Measurements from ENCODE around the gene DNAJC1.
"Not testable (repeated sequence)": the region's sequence is repeated elsewhere in the genome, so short reads cannot be mapped to it uniquely, and the experiment has no call there.

The DNAJC1 gene

DNA sequence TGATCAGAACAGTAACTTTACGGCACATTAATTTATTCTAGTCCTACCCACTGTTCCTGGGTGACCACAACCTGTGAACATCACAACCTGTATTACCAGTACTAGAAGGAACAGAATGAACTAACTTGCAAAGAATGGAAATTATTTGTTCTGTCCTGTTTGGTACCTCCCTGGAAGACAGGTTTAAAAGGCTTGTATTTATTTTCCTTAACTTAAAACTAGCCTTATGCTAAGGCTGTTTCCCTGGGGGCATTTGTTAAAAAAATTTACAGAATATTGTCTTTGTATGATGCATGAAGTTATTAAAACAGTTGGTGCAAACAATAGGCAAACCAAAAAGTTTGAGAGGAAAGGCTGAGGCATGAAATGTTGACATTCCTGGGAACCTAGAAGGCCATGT, 132.7 kb downstream of the DNAJC1 start:
- H3K4me3 ChIP-seq (ENCODE audit: insufficient read depth, low read length, poor library complexity, severe bottlenecking), result no peak overlapping the region
- no peak overlapping the region for H2AFZ ChIP-seq (ENCODE audit: low read depth, low read length, severe bottlenecking)
- no peaks in the 10 kb centered on the region for H4K20me1 ChIP-seq (ENCODE audit: low read depth, low read length)
- H3F3A ChIP-seq (ENCODE audit: insufficient read depth), result no peaks in the 10 kb centered on the region
- no peak overlapping the region for H3K4me2 ChIP-seq (ENCODE audit: low read depth, low read length, poor library complexity, severe bottlenecking)
- no peaks in the 10 kb centered on the region for H3K36me3 ChIP-seq (ENCODE audit: low read length)
- H3K9me2 ChIP-seq (replicated peaks; ENCODE audit: insufficient read depth, low read length), result no peaks in the 10 kb centered on the region
- H3K9me3 ChIP-seq (ENCODE audit: insufficient read depth, low read length), result no peaks in the 10 kb centered on the region
- H3K27me3 ChIP-seq (ENCODE audit: low read length), result no peaks in the 10 kb centered on the region
- no peak for TF ChIP-seq EZH2phosphoT487 (conservative IDR thresholded peaks at IDR 0.05; ENCODE audit: low read length)
- TF ChIP-seq, protein P1, sequence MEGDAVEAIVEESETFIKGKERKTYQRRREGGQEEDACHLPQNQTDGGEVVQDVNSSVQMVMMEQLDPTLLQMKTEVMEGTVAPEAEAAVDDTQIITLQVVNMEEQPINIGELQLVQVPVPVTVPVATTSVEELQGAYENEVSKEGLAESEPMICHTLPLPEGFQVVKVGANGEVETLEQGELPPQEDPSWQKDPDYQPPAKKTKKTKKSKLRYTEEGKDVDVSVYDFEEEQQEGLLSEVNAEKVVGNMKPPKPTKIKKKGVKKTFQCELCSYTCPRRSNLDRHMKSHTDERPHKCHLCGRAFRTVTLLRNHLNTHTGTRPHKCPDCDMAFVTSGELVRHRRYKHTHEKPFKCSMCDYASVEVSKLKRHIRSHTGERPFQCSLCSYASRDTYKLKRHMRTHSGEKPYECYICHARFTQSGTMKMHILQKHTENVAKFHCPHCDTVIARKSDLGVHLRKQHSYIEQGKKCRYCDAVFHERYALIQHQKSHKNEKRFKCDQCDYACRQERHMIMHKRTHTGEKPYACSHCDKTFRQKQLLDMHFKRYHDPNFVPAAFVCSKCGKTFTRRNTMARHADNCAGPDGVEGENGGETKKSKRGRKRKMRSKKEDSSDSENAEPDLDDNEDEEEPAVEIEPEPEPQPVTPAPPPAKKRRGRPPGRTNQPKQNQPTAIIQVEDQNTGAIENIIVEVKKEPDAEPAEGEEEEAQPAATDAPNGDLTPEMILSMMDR (IDR thresholded peaks at IDR 0.05; ENCODE audit: insufficient read depth, low read length, poor library complexity, severe bottlenecking), result no peak
- H3K9ac ChIP-seq (ENCODE audit: low read length), result no peak overlapping the region
- H3K79me2 ChIP-seq (ENCODE audit: insufficient read depth, low read length), result no peaks in the 10 kb centered on the region
- no peak overlapping the region for H3K27ac ChIP-seq (ENCODE audit: low read depth, low read length)

DNA sequence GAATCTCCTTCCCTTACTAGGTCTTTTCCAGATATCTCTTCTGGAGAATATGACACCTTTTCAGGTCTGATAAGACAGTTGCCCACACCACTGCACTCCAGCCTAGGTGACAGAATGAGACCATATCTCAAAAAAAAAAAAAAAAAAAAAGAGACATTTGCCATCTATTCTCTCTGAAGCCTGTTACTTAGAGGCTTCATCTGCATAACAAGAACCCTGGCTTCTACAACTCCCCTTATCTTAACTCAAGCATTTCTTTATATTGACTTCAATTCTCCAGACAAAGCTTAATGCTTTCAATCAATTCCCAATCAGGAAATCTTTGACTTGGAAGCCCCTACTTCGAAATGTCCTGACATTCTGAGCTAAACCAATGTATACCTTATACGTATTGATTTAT, 134.4 kb downstream of the DNAJC1 start:
- H3K27ac ChIP-seq (ENCODE audit: low read depth, low read length); H3K9ac ChIP-seq (ENCODE audit: low read length); H3K36me3 ChIP-seq (ENCODE audit: low read length); H3K4me3 ChIP-seq (ENCODE audit: insufficient read depth, low read length, poor library complexity, severe bottlenecking); H3F3A ChIP-seq (ENCODE audit: insufficient read depth); H3K9me2 ChIP-seq (replicated peaks; ENCODE audit: insufficient read depth, low read length); H3K4me2 ChIP-seq (ENCODE audit: low read depth, low read length, poor library complexity, severe bottlenecking); H2AFZ ChIP-seq (ENCODE audit: low read depth, low read length, severe bottlenecking); H3K27me3 ChIP-seq (ENCODE audit: low read length); H3K79me2 ChIP-seq (ENCODE audit: insufficient read depth, low read length); H4K20me1 ChIP-seq (ENCODE audit: low read depth, low read length); H3K9me3 ChIP-seq (ENCODE audit: insufficient read depth, low read length): not testable (repeated sequence)

DNA sequence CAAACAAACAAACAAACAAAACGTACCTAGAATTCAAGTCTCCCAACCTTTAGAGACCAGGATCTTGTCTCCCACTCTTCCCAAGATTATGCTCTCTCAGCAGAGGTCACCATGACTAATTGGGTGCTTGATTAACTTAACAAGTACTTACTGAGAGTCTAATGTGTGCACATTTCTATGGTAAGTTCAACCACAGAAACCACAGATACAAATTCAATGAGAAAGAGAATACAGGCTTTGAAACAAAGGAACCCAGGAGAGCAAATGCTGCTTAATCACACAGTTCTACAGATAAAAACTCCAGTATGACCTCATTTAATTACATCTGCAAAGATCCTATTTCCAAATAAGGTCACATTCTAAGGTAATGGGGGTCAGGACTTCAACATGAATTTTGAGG, 142.8 kb downstream of the DNAJC1 start:
- Histone ChIP-seq H3K9ac (ENCODE audit: low read length) (no peak overlapping the region), H3K79me2 (ENCODE audit: insufficient read depth, low read length) (no peaks in the 10 kb centered on the region)

DNA sequence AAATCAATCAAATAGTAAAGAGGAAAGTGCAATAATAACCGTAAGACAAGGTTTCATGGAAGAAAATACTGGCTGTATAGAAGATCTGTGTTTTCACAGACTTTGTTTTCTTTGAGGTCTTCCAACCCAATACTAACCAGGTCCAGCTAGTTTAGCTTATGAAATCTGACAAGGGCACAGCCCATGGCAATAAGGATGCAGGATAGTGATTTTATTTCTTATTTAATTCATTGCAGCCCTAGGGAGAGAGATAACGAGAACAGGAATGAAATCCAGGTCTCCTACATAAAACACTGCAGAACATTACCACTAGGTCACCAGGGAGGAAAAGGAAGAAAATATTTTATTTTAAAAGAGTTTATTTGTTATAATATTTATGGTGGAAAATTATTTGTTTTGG, 145.1 kb downstream of the DNAJC1 start:
- Histone ChIP-seq H4K20me1 (ENCODE audit: low read depth, low read length) (no peaks in the 10 kb centered on the region), H3K36me3 (ENCODE audit: low read length) (no peaks in the 10 kb centered on the region), H3F3A (ENCODE audit: insufficient read depth) (no peaks in the 10 kb centered on the region), H3K27ac (ENCODE audit: low read depth, low read length) (no peak overlapping the region), H3K4me2 (ENCODE audit: low read depth, low read length, poor library complexity, severe bottlenecking) (no peak overlapping the region), H3K9me3 (ENCODE audit: insufficient read depth, low read length) (no peaks in the 10 kb centered on the region), H3K79me2 (ENCODE audit: insufficient read depth, low read length) (no peaks in the 10 kb centered on the region), H3K4me3 (ENCODE audit: insufficient read depth, low read length, poor library complexity, severe bottlenecking) (no peak overlapping the region), H3K27me3 (ENCODE audit: low read length) (no peaks in the 10 kb centered on the region), H2AFZ (ENCODE audit: low read depth, low read length, severe bottlenecking) (no peak overlapping the region), H3K9ac (ENCODE audit: low read length) (no peak overlapping the region), H3K9me2 (replicated peaks; ENCODE audit: insufficient read depth, low read length) (no peaks in the 10 kb centered on the region)
- TF ChIP-seq, protein P1 (IDR thresholded peaks at IDR 0.05; ENCODE audit: insufficient read depth, low read length, poor library complexity, severe bottlenecking), result no peak
- no peak for TF ChIP-seq EZH2phosphoT487 (conservative IDR thresholded peaks at IDR 0.05; ENCODE audit: low read length)

More for the DNA sequence above, 142.8 kb downstream of the DNAJC1 start:
- Histone ChIP-seq H2AFZ (ENCODE audit: low read depth, low read length, severe bottlenecking) (no peak overlapping the region), H3K4me2 (ENCODE audit: low read depth, low read length, poor library complexity, severe bottlenecking) (no peak overlapping the region), H4K20me1 (ENCODE audit: low read depth, low read length) (no peaks in the 10 kb centered on the region), H3K27ac (ENCODE audit: low read depth, low read length) (no peak overlapping the region), H3K4me3 (ENCODE audit: insufficient read depth, low read length, poor library complexity, severe bottlenecking) (no peak overlapping the region), H3F3A (ENCODE audit: insufficient read depth) (no peaks in the 10 kb centered on the region), H3K9me2 (replicated peaks; ENCODE audit: insufficient read depth, low read length) (no peaks in the 10 kb centered on the region), H3K27me3 (ENCODE audit: low read length) (no peaks in the 10 kb centered on the region), H3K36me3 (ENCODE audit: low read length) (no peaks in the 10 kb centered on the region), H3K9me3 (ENCODE audit: insufficient read depth, low read length) (no peaks in the 10 kb centered on the region)
- TF ChIP-seq, protein P1 (IDR thresholded peaks at IDR 0.05; ENCODE audit: insufficient read depth, low read length, poor library complexity, severe bottlenecking), result no peak
- TF ChIP-seq EZH2phosphoT487 (conservative IDR thresholded peaks at IDR 0.05; ENCODE audit: low read length), result no peak
